HG02678 (cell line): ENCODE results near the gene DIMT1.
A peak's percentile ranks its signal among the peaks of the same experiment; 100 is the strongest.

Source experiments
- ATAC-seq: cut with Tn5 transposase; IDR thresholded peaks from one replicate; pipeline ENCODE4 v1.9.1; 2021; ENCODE audit warnings: mild to moderate bottlenecking, moderate library complexity; ENCODE audit not compliant: unreplicated experiment

The DIMT1 gene

GRCh38 chr5:62403411-62404250 lies at the start of gene DIMT1:
TSS of gene DIMT1 (minus strand) at chr5:62403905. CDS start at chr5:62403772, 133 bp downstream.
- ATAC-seq = peak; percentile 95

- no peak for ATAC-seq
Observed at GRCh38 chr5:62450259-62450658, 46.6 kb upstream of the DIMT1 start.

DNA sequence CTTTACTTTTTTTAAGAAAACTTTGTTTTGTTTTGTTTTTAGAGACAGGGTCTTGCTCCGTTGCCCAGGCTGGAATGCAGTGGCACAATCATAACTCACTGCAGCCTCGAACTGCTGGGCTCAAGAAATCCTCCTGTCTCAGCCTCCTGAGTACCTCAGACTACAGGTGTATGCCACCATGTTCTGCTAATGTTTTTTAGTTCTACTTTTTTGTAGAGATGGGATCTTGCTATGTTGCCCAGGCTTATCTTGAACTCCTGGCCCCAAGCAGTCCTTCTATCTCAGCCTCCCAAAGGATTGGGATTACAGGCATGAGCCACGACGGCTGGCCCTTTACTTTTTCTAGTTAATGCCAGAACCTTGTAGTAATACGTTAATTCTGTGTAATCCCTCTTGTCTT lies 44.8 kb upstream of the DIMT1 start:
- ATAC-seq = no peak

GRCh38 chr5:62432621-62433064 lies 28.9 kb upstream of the DIMT1 start:
- no peak for ATAC-seq

GRCh38 chr5:62431735-62432620 lies 28.3 kb upstream of the DIMT1 start:
- no peak for ATAC-seq

DNA sequence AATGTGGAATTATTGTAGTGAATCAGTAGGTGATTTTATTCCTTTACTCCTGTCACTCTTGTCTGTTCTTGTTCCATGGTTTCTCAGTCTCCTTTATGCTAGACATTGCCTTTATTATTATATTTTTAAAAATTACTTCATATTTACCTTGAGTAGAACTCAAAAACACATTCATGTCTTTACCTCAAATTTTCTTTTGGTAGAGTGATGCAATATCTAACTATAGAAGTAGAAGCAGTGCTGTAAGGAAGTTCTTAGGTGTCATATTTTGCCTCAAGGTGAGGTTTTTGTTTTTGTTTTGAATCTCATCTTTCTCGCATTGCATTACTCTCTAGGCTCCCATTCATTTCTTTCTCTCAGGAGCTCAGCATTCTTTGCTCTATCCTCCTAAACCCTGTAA lies 21.1 kb upstream of the DIMT1 start:
- no peak for ATAC-seq

DNA sequence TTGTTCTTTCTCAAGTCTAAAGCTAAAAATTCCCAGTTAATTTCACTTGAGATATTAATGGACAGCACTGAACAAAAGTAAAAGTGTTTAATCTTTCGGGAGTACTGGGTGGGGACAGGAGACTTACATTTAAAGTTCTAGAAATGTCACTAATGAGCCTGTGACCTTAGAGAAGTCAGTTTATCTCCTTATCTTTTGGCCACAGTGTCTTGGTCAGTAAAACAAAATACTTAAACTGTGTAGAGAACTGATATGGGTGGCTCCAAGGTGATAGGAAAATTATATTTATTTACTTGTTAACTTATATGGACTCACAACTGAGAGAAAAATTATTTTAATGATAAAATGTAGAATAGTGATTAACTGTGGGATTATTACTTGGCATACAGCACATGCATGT lies 17.7 kb upstream of the DIMT1 start:
- ATAC-seq = no peak

DNA sequence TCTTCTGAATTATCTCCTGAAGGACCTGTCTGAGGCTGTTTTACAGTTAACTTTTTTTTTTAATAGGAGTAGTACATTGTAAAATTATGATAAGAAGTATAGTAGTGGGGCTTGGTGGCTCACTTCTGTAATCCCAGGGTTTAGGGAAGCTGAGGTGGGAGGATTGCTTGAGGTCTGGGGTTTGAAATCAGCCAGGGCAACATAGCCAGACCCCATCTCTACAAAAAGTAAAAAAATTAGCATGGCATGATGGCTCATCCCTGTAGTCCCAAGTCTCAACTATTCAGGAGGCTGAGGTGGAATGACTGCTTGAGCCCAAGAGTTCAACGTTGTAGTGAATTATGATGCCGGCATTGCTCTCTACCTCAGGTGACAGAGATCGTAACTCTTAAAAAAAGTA lies 15.9 kb upstream of the DIMT1 start:
- no peak for ATAC-seq

- ATAC-seq = no peak
Observed at GRCh38 chr5:62418462-62419076, 14.9 kb upstream of the DIMT1 start.

DNA sequence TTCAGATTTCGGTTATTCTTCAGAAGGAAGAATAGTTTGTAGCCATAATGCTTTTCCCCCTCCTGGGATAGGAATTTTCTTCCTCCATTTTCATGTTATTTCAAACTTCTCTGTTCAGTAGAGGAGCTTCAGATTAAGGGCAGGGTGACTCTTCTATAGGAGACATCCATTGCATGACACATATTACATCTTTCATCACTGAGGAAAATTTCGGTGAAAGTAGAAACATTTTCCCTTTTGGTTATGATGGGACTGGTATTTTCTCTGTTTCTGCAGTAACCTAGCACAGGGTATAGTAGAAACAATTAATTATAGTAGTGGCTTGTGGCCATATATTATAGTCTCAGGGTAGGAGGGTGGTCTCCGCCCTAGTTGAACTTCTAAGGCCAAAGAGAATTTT lies 10.0 kb upstream of the DIMT1 start:
- no peak for ATAC-seq

DNA sequence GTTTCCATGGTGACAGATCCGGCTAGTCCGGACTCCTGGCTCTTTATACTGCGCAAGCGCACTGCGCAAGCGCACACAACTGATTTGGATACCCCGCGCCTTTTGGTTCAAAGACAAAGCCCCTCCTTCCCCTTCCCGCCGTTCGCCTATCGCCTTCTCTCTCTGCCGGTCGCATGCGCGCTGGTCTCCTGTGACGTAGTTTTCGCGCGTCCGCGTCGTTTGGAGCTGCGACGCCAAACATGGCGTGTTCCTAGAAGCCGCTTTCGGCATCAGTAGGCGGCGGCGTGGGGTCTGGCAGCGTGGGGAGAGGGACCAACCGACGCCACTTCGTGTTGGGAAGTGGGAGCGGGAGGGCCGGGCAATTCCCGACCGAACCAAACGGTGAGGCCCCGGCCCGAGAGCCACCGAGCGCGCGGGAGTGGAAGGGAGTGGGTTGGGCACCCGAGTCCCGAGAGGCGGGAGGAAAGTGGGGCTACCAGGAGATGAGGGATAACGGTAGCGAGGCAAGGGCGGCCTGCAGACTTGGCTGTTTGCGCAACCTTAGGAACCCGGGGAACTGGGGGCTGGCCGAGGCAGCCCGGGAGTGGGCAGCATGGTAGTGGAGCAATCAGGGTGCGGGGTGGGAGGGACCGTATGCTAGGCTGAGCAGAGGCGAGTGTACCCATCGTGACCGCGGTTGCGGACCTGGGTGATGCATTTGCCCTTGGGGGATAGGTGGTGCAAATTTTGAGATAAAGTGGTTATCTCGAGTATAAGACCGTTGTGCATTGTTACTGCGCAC lies 9.0 kb upstream of the DIMT1 start, which contains the start of gene IPO11:
Gene IPO11 (plus strand): TSS at position 215 of the 781 bp plus-strand sequence. CDS start 24,517 bp downstream, outside the sequence.
- ATAC-seq = peak; percentile 96

DNA sequence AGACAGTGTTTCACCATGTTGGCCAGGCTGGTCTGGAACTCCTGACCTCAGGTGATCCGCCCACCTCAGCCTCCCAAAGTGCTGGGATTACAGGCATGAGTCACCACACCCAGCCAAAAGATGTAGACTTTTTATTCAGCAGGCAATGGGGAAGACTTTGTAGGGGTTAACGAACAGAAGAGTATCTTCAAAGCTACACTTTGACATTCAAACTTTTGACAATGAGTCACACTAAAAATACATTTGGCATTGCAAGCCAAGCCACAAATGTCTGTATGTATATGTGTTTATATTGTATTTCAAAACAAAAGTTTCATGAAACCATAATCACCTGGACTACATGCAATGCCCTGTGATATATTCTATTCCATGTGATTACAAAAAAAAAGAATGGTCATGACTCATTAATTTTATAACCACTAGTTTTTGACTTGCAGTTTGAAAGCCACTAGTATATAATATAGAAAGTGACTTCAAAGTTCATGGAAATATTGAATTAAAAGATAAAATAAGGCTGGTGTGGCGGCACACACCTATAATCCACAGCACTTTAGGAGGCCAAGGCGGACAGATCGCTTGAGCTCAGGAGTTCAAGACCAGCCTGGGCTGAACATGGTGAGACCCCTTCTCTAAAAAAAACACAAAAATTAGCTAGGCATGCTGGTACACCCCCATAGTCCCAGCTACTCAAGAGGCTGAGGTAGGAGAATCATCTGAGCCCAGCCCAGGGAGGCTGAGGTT lies 8.3 kb downstream of the DIMT1 start:
- no peak for ATAC-seq

- no peak for ATAC-seq
Observed at GRCh38 chr5:62386824-62387223, 16.9 kb downstream of the DIMT1 start.

- ATAC-seq = no peak
Observed at GRCh38 chr5:62385816-62386400, 17.8 kb downstream of the DIMT1 start.

DNA sequence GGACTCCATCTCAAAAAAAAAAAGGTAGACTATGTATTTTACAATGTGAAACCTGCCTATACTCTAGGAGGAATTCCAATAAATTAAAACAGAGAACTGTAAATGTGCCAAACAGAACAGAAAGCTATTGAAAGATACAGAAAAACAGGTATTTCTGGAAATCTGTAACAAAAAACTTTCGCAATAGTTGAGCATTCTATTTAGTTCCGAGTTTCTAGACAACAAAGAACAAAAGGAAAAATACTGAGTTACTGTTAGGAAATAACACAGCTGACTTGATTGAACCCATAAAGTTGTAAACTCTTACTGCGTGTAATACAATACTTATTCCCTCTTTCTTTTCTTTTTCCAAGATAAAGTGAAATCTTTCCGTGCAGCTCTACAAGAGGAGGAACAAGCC lies 18.6 kb downstream of the DIMT1 start:
- ATAC-seq = no peak

- no peak for ATAC-seq
Observed at GRCh38 chr5:62376064-62376463, 27.6 kb downstream of the DIMT1 start.

GRCh38 chr5:62375627-62376026 lies 28.1 kb downstream of the DIMT1 start:
- ATAC-seq = no peak

DNA sequence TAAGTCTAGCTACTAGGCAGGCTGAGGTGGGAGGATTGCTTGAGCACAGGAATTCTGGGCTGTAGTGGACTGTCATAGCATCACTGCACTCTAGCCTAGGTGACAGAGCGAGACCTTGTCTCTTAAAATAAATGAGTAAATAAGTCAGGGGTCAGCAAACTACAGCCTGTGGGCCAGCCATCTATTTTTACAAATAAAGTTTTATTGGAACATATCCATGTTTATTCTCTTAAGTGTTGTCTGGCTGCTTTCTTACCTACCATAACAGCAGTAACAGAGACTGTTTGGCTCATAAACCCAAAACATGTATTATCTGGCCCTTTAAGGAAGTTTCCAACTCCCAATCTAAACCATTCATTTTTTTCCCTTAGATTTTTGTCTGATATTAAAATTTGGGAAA lies 29.6 kb downstream of the DIMT1 start:
- no peak for ATAC-seq

GRCh38 chr5:62373382-62373781 lies 30.3 kb downstream of the DIMT1 start:
- ATAC-seq = no peak
